Adrenal gland (tissue), 12 donors: Measurements from ENCODE around the gene KCNN3. TPM values are rescaled to one million over a fixed set of nuclear protein-coding genes. Genes with fewer than 3 reads are reported as not detected.

ENCODE experiments used
- DNase-seq, 7 donors: peaks; one replicate each; pipeline ENCODE4 v3.0.0-alpha.2; 2019 to 2020
- H3K27ac ChIP-seq, 5 donors: fragments of 200-600 bp; sonication (generic) in 4 of 5; 1 replicate in 3 of 5; 2 replicates in 2 of 5; pipeline versions ENCODE4 v1.5.1 to v1.8.0; 2016 to 2020; ENCODE audit warnings: mild to moderate bottlenecking in 1 of 5
- H3K27me3 ChIP-seq: fragments of 200-600 bp; 2 replicates; pipeline ENCODE4 v1.8.0; 2021
- H3K36me3 ChIP-seq, 2 donors: fragments of 200-600 bp; replicated peaks in 1 of 2; 1 replicate in 1 of 2; 2 replicates in 1 of 2; pipeline versions ENCODE4 v1.5.1 to v1.8.0; 2018 to 2022
- H3K4me1 ChIP-seq, 2 donors: fragments of 200-600 bp; replicated peaks in 1 of 2; 1 replicate in 1 of 2; 2 replicates in 1 of 2; pipeline versions ENCODE4 v1.5.1 to v1.8.0; 2018 to 2021
- H3K4me3 ChIP-seq, 4 donors: fragments of 200-600 bp; sonication (generic) in 3 of 4; one replicate each; pipeline ENCODE4 v1.5.1; 2016 to 2018
- H3K9me3 ChIP-seq, 3 donors: fragments of 200-600 bp; sonication (generic) in 1 of 3; replicated peaks in 1 of 3; 1 replicate in 2 of 3; 2 replicates in 1 of 3; pipeline versions ENCODE4 v1.5.1 to v1.8.0; 2016 to 2021
- POLR2A ChIP-seq, 2 donors: fragments of 450-650 bp; IDR thresholded peaks; one replicate each; pipeline ENCODE4 v1.6.1; 2017; ENCODE audit warnings: antibody characterized with exemption in 2 of 2, mild to moderate bottlenecking in 2 of 2, moderate library complexity in 1 of 2
- WGBS, 4 donors: extraction: QIAGEN DNeasy Blood & Tissue Kit in 2 of 4; methylation state at CpG; one replicate each; pipeline versions ENCODE4 v1.1.5 to v1.1.7; 2013 to 2017; 5-methylcytosine and 5-hydroxymethylcytosine counted together
- intact Hi-C, 2 donors: fragments of 100-400 bp; cut with DNase I; formaldehyde crosslinking; loops; one replicate each; pipeline versions ENCODE4 v1.14.1 to v1.15.0; 2022 to 2023
- polyA plus RNA-seq, 3 donors: library from polyadenylated mRNA; stranded (reverse); fragments of 200-250 nt in 2 of 3; fragments of 350-450 nt in 1 of 3; fragmentation: Illumina TruSeq in 1 of 3; extraction: RNeasy Lipid Tissue Mini Kit (QIAGEN cat#74804) in 1 of 3; gene quantifications; one replicate each; pipeline ENCODE4 v1.2.3, GENCODE V29; 2013 to 2014
- total RNA-seq, 9 donors: library from RNA; depleted of rRNA in 4 of 9; stranded (reverse); fragments of >200 nt in 4 of 9; fragments of 120-200 nt in 1 of 9; fragmentation: NEBNext Ultra II Directional in 1 of 9; extraction: Animal tissue kit (Norgen Biotek cat#: 25700) in 1 of 9; gene quantifications; one replicate each; pipeline versions ENCODE4 v1.1.0 to v1.2.4, GENCODE V29; 2013 to 2023
- TF ChIP-seq, protein P1 (sequence below), 6 experiments: fragments of 450-650 bp in 4 of 6; fragments of 200-600 bp in 2 of 6; sonication (generic) in 1 of 6; IDR thresholded peaks; 1 replicate in 5 of 6; 2 replicates in 1 of 6; pipeline versions ENCODE4 v1.5.1 to v1.8.0; 2016 to 2021; ENCODE audit warnings: antibody characterized with exemption in 6 of 6, mild to moderate bottlenecking in 2 of 6, moderate library complexity in 1 of 6
- donor health status: healthy with polysubstance abuse.
- donor health status: Bipolar disorder and iron deficiency.
- donor health status: DM: yes; HTN: yes; CAD: no.
- donor health status: DM: no; HTN: no; CAD: no.
- donor health status: DM: no; HTN: no; CAD: no.
- donor health status: DM: yes; HTN: yes; CAD: no.

KCNN3 gene
- total and polyA plus RNA-seq, 12 donors: 0.17 to 2.3 (median 0.97) TPM

DNA sequence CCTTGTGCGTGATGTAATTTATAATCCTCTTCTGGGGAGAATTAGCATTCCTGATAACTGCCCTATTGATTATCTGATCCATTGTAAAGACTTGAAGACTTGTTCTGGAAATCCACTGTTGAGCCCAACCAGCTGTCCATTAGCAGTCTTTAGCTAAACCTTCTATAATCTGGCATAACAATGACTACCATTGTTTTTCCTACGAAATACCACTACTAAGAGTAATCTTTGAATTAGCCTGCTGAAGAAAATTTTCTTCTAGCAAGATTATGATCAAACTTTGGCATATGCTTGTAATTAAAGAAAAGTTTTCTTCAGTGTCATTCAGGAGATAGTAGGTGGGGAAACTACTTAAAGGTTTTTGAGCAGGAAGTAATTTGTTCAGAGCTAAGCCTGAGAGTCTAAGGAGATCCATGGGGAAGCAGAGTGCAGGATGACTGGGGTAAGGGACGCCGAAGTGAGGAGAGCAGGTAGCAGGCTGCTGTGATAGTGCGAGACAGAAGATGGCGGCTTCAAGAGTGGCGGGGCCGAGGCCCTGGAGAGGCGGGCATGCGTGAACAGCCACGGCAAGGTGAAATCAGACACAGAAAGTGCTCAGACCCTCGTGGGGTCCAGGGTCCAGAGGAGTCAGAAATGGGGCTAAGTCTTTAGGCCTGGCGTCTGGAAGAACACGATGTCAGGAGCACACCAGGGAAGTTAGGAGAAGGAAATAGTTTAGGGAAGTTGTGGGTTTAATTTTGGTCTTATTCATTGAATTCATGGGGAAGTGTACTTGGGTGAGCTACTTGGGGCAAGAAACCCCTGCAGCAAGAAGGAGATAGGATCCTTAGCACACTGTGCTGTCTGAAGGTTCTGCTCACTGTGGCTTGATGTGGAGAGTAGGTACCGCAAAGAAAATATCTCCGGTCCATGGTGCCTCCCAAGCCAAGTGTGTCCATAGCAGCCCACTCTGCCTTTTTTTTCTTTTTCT lies 149.5 kb downstream of the KCNN3 start:
- H3K9me3 ChIP-seq: no peaks in the 10 kb centered on the region
- H3K27me3 ChIP-seq: no peaks in the 10 kb centered on the region
- TF ChIP-seq, protein P1, sequence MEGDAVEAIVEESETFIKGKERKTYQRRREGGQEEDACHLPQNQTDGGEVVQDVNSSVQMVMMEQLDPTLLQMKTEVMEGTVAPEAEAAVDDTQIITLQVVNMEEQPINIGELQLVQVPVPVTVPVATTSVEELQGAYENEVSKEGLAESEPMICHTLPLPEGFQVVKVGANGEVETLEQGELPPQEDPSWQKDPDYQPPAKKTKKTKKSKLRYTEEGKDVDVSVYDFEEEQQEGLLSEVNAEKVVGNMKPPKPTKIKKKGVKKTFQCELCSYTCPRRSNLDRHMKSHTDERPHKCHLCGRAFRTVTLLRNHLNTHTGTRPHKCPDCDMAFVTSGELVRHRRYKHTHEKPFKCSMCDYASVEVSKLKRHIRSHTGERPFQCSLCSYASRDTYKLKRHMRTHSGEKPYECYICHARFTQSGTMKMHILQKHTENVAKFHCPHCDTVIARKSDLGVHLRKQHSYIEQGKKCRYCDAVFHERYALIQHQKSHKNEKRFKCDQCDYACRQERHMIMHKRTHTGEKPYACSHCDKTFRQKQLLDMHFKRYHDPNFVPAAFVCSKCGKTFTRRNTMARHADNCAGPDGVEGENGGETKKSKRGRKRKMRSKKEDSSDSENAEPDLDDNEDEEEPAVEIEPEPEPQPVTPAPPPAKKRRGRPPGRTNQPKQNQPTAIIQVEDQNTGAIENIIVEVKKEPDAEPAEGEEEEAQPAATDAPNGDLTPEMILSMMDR (IDR thresholded peaks at IDR 0.05): no peak
- TF ChIP-seq POLR2A (IDR thresholded peaks at IDR 0.05): no peak
- H3K36me3 ChIP-seq: no peaks in the 10 kb centered on the region
- peaks cover 0 to 7% of the 10 kb centered on the region in 2 donors for H3K4me1 ChIP-seq
- intact Hi-C loops: no loop called here
- 81 to 88% (median 84%) methylated on average over 16 of the region's 16 CpGs for WGBS, 4 donors
- no peak overlapping the region for H3K27ac ChIP-seq
- no peak overlapping the region for H3K4me3 ChIP-seq
- no peak for DNase-seq

DNA sequence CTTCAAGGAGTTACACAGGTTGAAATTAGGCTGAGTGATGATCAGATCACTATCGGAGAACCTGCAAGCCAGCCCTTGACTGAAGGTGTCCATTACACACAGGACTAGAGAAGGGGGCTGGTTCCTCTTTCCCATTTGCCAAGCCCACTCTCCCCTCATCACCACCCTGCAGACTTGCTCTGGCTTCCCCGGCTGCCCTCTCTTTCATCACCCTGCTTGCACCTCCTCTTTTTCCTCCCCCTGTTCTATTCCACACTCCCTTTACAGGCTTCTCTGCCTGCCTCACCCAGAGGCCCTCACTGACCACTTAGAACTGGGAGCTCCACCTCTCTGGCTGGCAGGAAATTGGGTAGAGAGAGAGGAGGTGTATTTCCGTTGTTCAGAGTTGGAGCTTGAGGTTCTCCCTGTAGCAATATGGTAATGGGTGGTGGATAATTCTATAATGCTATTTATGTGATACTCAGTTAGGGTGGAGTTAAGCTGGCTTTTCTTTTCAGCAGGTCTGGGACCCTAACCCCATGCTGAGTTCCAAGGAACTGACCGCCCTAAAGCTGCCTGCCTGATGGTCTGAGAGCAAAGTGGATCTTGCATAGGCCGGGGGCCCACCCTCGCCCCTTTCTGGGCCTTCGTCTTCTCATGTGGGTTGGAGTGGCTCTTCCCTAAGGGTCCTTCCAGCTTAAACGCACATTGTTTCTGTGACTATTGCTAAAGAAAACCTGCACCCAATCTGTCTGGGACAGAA lies 150.3 kb downstream of the KCNN3 start:
- Histone ChIP-seq H3K27me3 (no peaks in the 10 kb centered on the region), H3K4me1 (peaks cover 0 to 7% of the 10 kb centered on the region in 2 donors), H3K36me3 (no peaks in the 10 kb centered on the region), H3K27ac (no peak overlapping the region), H3K4me3 (no peak overlapping the region), H3K9me3 (no peaks in the 10 kb centered on the region)
- no peak for DNase-seq
- 81 to 86% (median 83%) methylated on average over 8 of the region's 8 CpGs for WGBS, 4 donors
- intact Hi-C loops: no loop called here
- TF ChIP-seq, protein P1 (IDR thresholded peaks at IDR 0.05): no peak
- TF ChIP-seq POLR2A (IDR thresholded peaks at IDR 0.05): no peak

DNA sequence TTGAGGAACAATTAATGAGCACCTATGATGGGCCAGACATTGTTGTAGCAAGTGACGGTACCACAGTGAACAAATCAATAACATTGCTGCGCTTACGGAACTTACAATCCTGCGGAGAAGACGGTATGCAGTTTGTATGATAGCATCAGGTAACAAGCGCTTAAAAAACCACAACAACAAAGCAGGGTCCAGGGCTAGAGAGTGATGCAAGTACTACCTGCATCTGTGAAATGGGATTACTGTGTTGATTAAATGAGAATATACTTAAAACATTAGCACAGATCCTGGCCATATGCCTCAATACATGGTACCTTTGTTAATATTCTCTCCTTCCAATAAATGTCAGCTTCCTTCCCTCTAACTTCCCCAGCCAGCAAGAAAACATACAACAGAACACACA lies 151.5 kb downstream of the KCNN3 start:
- H3K4me1 ChIP-seq: peaks cover 0 to 7% of the 10 kb centered on the region in 2 donors
- intact Hi-C loops: no loop called here
- no peaks in the 10 kb centered on the region for H3K9me3 ChIP-seq
- no peak overlapping the region for H3K4me3 ChIP-seq
- no peaks in the 10 kb centered on the region for H3K36me3 ChIP-seq
- 92 to 96% (median 95%) methylated on average over 6 of the region's 6 CpGs for WGBS, 4 donors
- no peak for DNase-seq
- no peaks in the 10 kb centered on the region for H3K27me3 ChIP-seq
- TF ChIP-seq, protein P1 (IDR thresholded peaks at IDR 0.05): no peak
- no peak for TF ChIP-seq POLR2A (IDR thresholded peaks at IDR 0.05)
- no peak overlapping the region for H3K27ac ChIP-seq

DNA sequence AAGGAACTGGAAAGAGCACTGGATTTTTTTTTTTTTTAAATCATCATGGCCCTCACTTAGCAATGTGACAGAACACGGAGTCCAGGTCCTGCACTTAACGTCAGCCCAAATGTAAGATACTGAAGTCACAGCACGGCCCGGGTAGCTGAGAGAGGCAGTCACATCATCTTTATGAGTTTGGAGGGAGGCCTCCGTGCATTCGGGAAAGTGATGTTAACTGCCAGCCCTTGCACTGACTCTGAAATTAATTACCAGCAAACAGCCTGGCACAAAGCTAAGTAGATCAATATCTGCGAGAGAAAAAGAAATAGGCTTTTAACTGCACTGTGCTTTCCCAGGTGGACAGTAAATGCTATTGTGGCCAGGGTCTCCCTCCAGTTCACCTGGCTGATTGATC lies 152.6 kb downstream of the KCNN3 start:
- no peaks in the 10 kb centered on the region for H3K27me3 ChIP-seq
- no peaks in the 10 kb centered on the region for H3K36me3 ChIP-seq
- no peak for TF ChIP-seq POLR2A (IDR thresholded peaks at IDR 0.05)
- TF ChIP-seq, protein P1 (IDR thresholded peaks at IDR 0.05): no peak
- 75 to 89% (median 83%) methylated on average over 7 of the region's 7 CpGs for WGBS, 4 donors
- H3K27ac ChIP-seq: peak overlapping the region in 1 of 5 donors; percentile 24
- peaks cover 0 to 7% of the 10 kb centered on the region in 2 donors for H3K4me1 ChIP-seq
- no peak overlapping the region for H3K4me3 ChIP-seq
- no peaks in the 10 kb centered on the region for H3K9me3 ChIP-seq
- DNase-seq: peak in 1 of 7 donors; percentile 69
- intact Hi-C loops: no loop called here
